Testis (tissue), 3 donors: ENCODE results near the gene HIPK3. TPM values are rescaled to one million over a fixed set of nuclear protein-coding genes. Genes with fewer than 3 reads are reported as not detected.
"Not testable (repeated sequence)": the region's sequence is repeated elsewhere in the genome, so short reads cannot be mapped to it uniquely, and the experiment has no call there.

ENCODE experiments used
- DNase-seq: peaks from one replicate; pipeline ENCODE4 v3.0.0-alpha.2; 2019
- H3K27ac ChIP-seq, 2 donors: fragments of 200-600 bp; sonication (generic); one replicate each; pipeline ENCODE4 v1.5.1; 2019
- H3K27me3 ChIP-seq: fragments of 200-600 bp; sonication (generic); one replicate; pipeline ENCODE4 v1.5.1; 2019
- H3K36me3 ChIP-seq: fragments of 200-600 bp; sonication (generic); one replicate; pipeline ENCODE4 v1.5.1; 2017; ENCODE audit warnings: low read depth; ENCODE audit errors: missing control alignments
- H3K4me1 ChIP-seq: fragments of 200-600 bp; sonication (generic); one replicate; pipeline ENCODE4 v1.5.1; 2019
- H3K4me3 ChIP-seq, 2 donors: fragments of 200-600 bp; sonication (generic); one replicate each; pipeline ENCODE4 v1.5.1; 2017 to 2019
- H3K9me3 ChIP-seq: fragments of 200-600 bp; sonication (generic); one replicate; pipeline ENCODE4 v1.5.1; 2017
- POLR2A ChIP-seq: fragments of 450-650 bp; IDR thresholded peaks from one replicate; pipeline ENCODE4 v1.6.1; 2017; ENCODE audit warnings: antibody characterized with exemption, mild to moderate bottlenecking, moderate library complexity
- WGBS, 2 donors: methylation state at CpG; one replicate each; pipeline ENCODE4 v1.1.5; 2018; 5-methylcytosine and 5-hydroxymethylcytosine counted together
- intact Hi-C: fragments of 100-400 bp; cut with DNase I; formaldehyde crosslinking; loops from one replicate; pipeline ENCODE4 v1.15.1; 2023; ENCODE audit warnings: low total_unique reads
- polyA plus RNA-seq: library from polyadenylated mRNA; stranded (reverse); fragments of 350-450 nt; fragmentation: Illumina TruSeq; extraction: RNeasy Lipid Tissue Mini Kit (QIAGEN cat#74804); gene quantifications from one replicate; pipeline ENCODE4 v1.2.3, GENCODE V29; 2014; ENCODE audit warnings: low read depth, low replicate concordance; ENCODE audit not compliant: insufficient read depth
- total RNA-seq, 2 donors: library from RNA; depleted of rRNA; stranded (reverse); fragments of >200 nt; gene quantifications; one replicate each; pipeline ENCODE4 v1.2.3, GENCODE V29; 2016
- TF ChIP-seq, protein P1 (sequence below), 3 experiments: fragments of 450-650 bp in 2 of 3; fragments of 200-600 bp in 1 of 3; sonication (generic) in 1 of 3; IDR thresholded peaks; one replicate each; pipeline ENCODE4 v1.5.1; 2016 to 2019; ENCODE audit warnings: antibody characterized with exemption in 3 of 3, mild to moderate bottlenecking in 2 of 3, moderate library complexity in 1 of 3

HIPK3 gene
- total and polyA plus RNA-seq, 3 donors from 2014 or later, result 47.6 to 90.2 (median 86.3) TPM

- TF ChIP-seq, protein P1, sequence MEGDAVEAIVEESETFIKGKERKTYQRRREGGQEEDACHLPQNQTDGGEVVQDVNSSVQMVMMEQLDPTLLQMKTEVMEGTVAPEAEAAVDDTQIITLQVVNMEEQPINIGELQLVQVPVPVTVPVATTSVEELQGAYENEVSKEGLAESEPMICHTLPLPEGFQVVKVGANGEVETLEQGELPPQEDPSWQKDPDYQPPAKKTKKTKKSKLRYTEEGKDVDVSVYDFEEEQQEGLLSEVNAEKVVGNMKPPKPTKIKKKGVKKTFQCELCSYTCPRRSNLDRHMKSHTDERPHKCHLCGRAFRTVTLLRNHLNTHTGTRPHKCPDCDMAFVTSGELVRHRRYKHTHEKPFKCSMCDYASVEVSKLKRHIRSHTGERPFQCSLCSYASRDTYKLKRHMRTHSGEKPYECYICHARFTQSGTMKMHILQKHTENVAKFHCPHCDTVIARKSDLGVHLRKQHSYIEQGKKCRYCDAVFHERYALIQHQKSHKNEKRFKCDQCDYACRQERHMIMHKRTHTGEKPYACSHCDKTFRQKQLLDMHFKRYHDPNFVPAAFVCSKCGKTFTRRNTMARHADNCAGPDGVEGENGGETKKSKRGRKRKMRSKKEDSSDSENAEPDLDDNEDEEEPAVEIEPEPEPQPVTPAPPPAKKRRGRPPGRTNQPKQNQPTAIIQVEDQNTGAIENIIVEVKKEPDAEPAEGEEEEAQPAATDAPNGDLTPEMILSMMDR (IDR thresholded peaks at IDR 0.05), result no peak
- TF ChIP-seq POLR2A, result no peak
- DNase-seq, result no peak
- no peaks in the 10 kb centered on the region for H3K27me3 ChIP-seq
- intact Hi-C loops, result no loop called here
- no peaks in the 10 kb centered on the region for H3K36me3 ChIP-seq
- 89% methylated on average over 4 of the region's 4 CpGs for WGBS, 2 donors
- peaks cover 6% of the 10 kb centered on the region for H3K4me1 ChIP-seq
- no peak overlapping the region for H3K27ac ChIP-seq
- no peak overlapping the region for H3K4me3 ChIP-seq
- H3K9me3 ChIP-seq, result no peaks in the 10 kb centered on the region
Observed at GRCh38 chr11:33294224-33294623, 37.0 kb downstream of the HIPK3 start.

DNA sequence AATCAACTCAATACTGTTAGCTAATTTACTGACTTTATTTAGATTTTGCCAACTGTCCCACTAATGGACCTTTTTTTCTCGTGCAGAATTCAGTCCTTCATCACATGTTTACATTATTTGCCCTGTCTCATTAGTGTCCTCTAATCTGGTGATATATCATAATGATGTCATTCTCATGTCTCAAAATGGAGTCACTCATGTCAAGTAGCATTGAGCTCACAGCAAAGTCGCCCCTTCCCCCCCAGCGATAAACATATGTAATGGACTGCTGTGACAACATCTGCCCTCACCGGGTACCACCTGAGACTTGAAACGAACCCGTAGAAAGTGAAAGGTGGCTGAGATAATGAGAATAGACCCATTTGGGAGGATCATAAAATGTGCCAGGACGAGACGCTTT lies 37.6 kb downstream of the HIPK3 start:
- 82 to 90% methylated on average over 8 of the region's 8 CpGs for WGBS, 2 donors
- intact Hi-C loops, result no loop called here
- TF ChIP-seq, protein P1 (IDR thresholded peaks at IDR 0.05), result no peak
- no peak for TF ChIP-seq POLR2A
- H3K9me3 ChIP-seq, result no peaks in the 10 kb centered on the region
- H3K27ac ChIP-seq, result no peak overlapping the region
- H3K4me3 ChIP-seq, result no peak overlapping the region
- DNase-seq, result no peak
- H3K36me3 ChIP-seq, result no peaks in the 10 kb centered on the region
- peaks cover 6% of the 10 kb centered on the region for H3K4me1 ChIP-seq
- no peaks in the 10 kb centered on the region for H3K27me3 ChIP-seq

GRCh38 chr11:33296695-33297094 lies 39.5 kb downstream of the HIPK3 start:
- H3K4me1 ChIP-seq, result peaks cover under 1% of the 10 kb centered on the region
- no peak overlapping the region for H3K4me3 ChIP-seq
- whole genome bisulfite sequencing, 2 donors, result 81 to 97% methylated on average over 5 of the region's 5 CpGs
- no peaks in the 10 kb centered on the region for H3K36me3 ChIP-seq
- no peaks in the 10 kb centered on the region for H3K9me3 ChIP-seq
- TF ChIP-seq, protein P1 (IDR thresholded peaks at IDR 0.05), result no peak
- no peak for TF ChIP-seq POLR2A
- no peaks in the 10 kb centered on the region for H3K27me3 ChIP-seq
- no peak overlapping the region for H3K27ac ChIP-seq
- no peak for DNase-seq
- intact Hi-C loops, result no loop called here

- WGBS, 2 donors, result 80 to 82% methylated on average over 4 of the region's 4 CpGs
- DNase-seq, result no peak
- Histone ChIP-seq H3K27me3 (no peaks in the 10 kb centered on the region), H3K27ac (no peak overlapping the region), H3K4me3 (no peak overlapping the region), H3K36me3 (no peaks in the 10 kb centered on the region), H3K4me1 (no peaks in the 10 kb centered on the region), H3K9me3 (no peaks in the 10 kb centered on the region)
- intact Hi-C loops, result no loop called here
- TF ChIP-seq, protein P1 (IDR thresholded peaks at IDR 0.05), result no peak
- no peak for TF ChIP-seq POLR2A
Observed at GRCh38 chr11:33303541-33303940, 46.4 kb downstream of the HIPK3 start.

GRCh38 chr11:33306821-33307220 lies 49.6 kb downstream of the HIPK3 start:
- intact Hi-C loops, DNase-seq, H3K9me3 ChIP-seq, H3K36me3 ChIP-seq, H3K4me3 ChIP-seq, H3K4me1 ChIP-seq, H3K27me3 ChIP-seq, H3K27ac ChIP-seq: not testable (repeated sequence)
- WGBS, 2 donors, result 87 to 94% methylated on average over 6 of the region's 6 CpGs
